HG03066 (cell line): Measurements from ENCODE around the gene APLP2.

Source experiments
- ATAC-seq: cut with Tn5 transposase; IDR thresholded peaks from one replicate; pipeline ENCODE4 v1.9.1; 2021; ENCODE audit warnings: low read depth; ENCODE audit not compliant: unreplicated experiment

Gene APLP2

GRCh38 chr11:130054966-130055365 lies 14.7 kb upstream of the APLP2 start:
- no peak for ATAC-seq

GRCh38 chr11:130055617-130056016 lies 14.1 kb upstream of the APLP2 start:
- no peak for ATAC-seq

- no peak for ATAC-seq
Measured at GRCh38 chr11:130061017-130061416, 8.7 kb upstream of the APLP2 start.

- no peak for ATAC-seq
Measured at GRCh38 chr11:130062026-130062425, 7.7 kb upstream of the APLP2 start.

GRCh38 chr11:130063451-130063850 lies 6.2 kb upstream of the APLP2 start:
- ATAC-seq: no peak

- ATAC-seq: no peak
Measured at GRCh38 chr11:130064596-130064995, 5.1 kb upstream of the APLP2 start.

- ATAC-seq: no peak
Measured at GRCh38 chr11:130066338-130066737, 3.4 kb upstream of the APLP2 start.

GRCh38 chr11:130068546-130068985 lies 1.1 kb upstream of the APLP2 start:
- ATAC-seq: no peak

- ATAC-seq: peak; percentile 32
Measured at GRCh38 chr11:130068986-130069658, 572 bp upstream of the APLP2 start.

GRCh38 chr11:130070109-130070845 lies 583 bp downstream of the APLP2 start:
- ATAC-seq: peak; percentile 24

GRCh38 chr11:130070846-130071200 lies 1.1 kb downstream of the APLP2 start:
- ATAC-seq: no peak

- ATAC-seq: no peak
Measured at GRCh38 chr11:130071211-130071712, 1.6 kb downstream of the APLP2 start.

- ATAC-seq: no peak
Measured at GRCh38 chr11:130074736-130075135, 5.0 kb downstream of the APLP2 start.

- ATAC-seq: no peak
Measured at GRCh38 chr11:130076778-130077481, 7.2 kb downstream of the APLP2 start.

GRCh38 chr11:130077671-130078070 lies 8.0 kb downstream of the APLP2 start:
- ATAC-seq: no peak

GRCh38 chr11:130078080-130078479 lies 8.4 kb downstream of the APLP2 start:
- no peak for ATAC-seq

GRCh38 chr11:130085671-130086290 lies 16.1 kb downstream of the APLP2 start:
- no peak for ATAC-seq

GRCh38 chr11:130086669-130087068 lies 17.0 kb downstream of the APLP2 start:
- no peak for ATAC-seq

- ATAC-seq: no peak
Measured at GRCh38 chr11:130087294-130087926, 17.7 kb downstream of the APLP2 start.

GRCh38 chr11:130088217-130088616 lies 18.5 kb downstream of the APLP2 start:
- ATAC-seq: no peak
